Measurements from ENCODE around the gene G3BP1. TPM values are rescaled to one million over a fixed set of nuclear protein-coding genes. Genes with fewer than 3 reads are reported as not detected.

Gene G3BP1
- polyA plus RNA-seq, 1 donor from 2014 or later: 65.5 TPM

DNA sequence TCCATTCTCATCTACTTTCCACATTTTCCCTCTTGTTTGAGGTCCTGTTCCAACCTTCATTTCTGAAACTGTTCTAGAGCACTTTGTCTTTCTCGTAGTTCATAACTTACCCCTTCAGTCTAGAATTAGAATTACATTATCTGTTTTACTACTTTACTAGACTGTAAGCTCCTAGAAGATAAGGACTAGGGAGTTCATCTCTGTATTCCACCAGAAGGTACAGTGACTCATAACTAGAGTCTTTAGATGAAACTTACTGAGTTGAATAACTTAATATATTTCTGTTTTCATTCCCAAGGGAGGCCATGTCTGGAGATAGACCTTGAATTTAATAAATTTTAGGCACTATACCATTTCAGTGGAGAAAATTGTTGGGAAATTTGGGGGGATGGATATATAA, 38.7 kb downstream of the G3BP1 start:
- Histone ChIP-seq H3K27me3 (ENCODE audit: insufficient read depth, low read depth, low read length) (no peaks in the 10 kb centered on the region), H3F3A (ENCODE audit: insufficient read depth, low read length, poor library complexity, severe bottlenecking) (no peaks in the 10 kb centered on the region), H2AFZ (ENCODE audit: low read depth, low read length) (no peak overlapping the region), H3K9me3 (ENCODE audit: low read length) (no peaks in the 10 kb centered on the region), H4K20me1 (ENCODE audit: insufficient read depth) (no peaks in the 10 kb centered on the region), H3K9me2 (ENCODE audit: insufficient read depth, low read length) (no peaks in the 10 kb centered on the region), H3K36me3 (ENCODE audit: insufficient read depth, low read length) (peaks cover 7% of the 10 kb centered on the region), H3K79me2 (replicated peaks; ENCODE audit: insufficient read depth, low read length) (no peaks in the 10 kb centered on the region), H3K4me2 (ENCODE audit: low read length) (no peak overlapping the region), H3K4me3 (ENCODE audit: low read length) (no peak overlapping the region), H3K27ac (ENCODE audit: low read length) (no peak overlapping the region), H3K9ac (ENCODE audit: low read length) (no peak overlapping the region)
- no peak for TF ChIP-seq SMC3 (conservative IDR thresholded peaks at IDR 0.05; ENCODE audit: poor library complexity)

DNA sequence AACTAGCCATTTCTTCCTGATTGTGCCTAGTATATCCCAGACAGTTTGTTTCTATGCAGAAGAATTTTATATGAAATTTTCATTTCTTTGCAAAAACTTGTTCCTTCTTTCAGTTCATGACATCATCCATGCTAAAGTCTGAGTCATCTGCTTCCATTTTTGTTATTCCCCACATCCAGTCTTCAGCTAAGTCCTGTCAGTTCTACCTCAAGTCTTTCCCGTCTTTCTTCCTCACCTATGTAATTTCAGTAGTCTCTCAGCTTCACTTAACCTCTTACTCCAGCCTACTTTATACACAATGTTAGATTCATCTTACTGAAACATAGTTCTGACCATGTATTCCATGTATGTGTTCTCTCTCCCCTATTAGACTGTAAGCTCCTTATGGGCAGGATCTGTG, 39.1 kb downstream of the G3BP1 start:
- Histone ChIP-seq H3K36me3 (ENCODE audit: insufficient read depth, low read length) (peaks cover 4% of the 10 kb centered on the region), H3K79me2 (replicated peaks; ENCODE audit: insufficient read depth, low read length) (no peaks in the 10 kb centered on the region)

DNA sequence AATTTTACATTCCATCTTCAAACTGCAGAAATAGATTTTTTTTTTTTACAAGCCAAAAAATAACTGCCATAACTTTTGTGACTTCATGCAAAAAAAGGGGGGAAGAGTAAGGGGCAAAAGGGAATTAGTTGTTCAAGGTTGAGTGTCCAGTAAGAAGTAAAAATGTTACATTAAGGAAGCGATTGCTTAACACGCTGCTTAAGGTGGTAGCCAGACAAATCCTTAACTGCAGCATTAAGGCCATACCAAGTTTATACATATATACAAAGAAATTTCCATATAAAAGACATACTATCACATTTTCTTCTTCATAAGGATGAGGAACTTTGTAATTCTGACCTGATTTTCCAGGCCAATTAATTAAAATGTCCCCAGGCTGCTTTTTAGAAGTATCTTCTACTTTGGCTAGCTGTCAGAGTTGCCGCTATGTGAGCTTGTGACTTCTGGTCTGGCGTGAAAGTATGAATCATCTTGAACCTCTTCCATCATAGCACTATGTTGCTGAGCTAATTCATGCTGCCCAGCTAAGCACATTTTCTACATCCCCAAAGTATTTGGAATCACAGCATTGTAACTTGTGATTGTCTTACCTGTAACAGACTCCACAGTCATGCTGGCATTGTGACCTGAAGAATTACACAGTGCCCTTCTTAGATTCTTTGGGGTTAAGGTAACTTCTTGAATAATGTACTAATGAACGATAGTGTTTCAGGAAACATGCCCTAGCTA, 40.0 kb downstream of the G3BP1 start:
- Histone ChIP-seq H3K27ac (ENCODE audit: low read length) (no peak overlapping the region), H3K36me3 (ENCODE audit: insufficient read depth, low read length) (peaks cover 4% of the 10 kb centered on the region)
- TF ChIP-seq POLR2AphosphoS5 (IDR thresholded peaks at IDR 0.05): no peak

More for the DNA sequence above, 39.1 kb downstream of the G3BP1 start:
- H3K27ac ChIP-seq (ENCODE audit: low read length): no peak overlapping the region
- H3K9me3 ChIP-seq (ENCODE audit: low read length): no peaks in the 10 kb centered on the region
- no peak for TF ChIP-seq SMC3 (conservative IDR thresholded peaks at IDR 0.05; ENCODE audit: poor library complexity)
- no peak for TF ChIP-seq POLR2AphosphoS5 (IDR thresholded peaks at IDR 0.05)
- TF ChIP-seq EP300 (conservative IDR thresholded peaks at IDR 0.05; ENCODE audit: poor library complexity, severe bottlenecking): no peak
- TF ChIP-seq MXI1 (conservative IDR thresholded peaks at IDR 0.05; ENCODE audit: poor library complexity, severe bottlenecking): no peak
- no peak for TF ChIP-seq TAF1 (IDR thresholded peaks at IDR 0.05; ENCODE audit: low read depth)
- H3K4me2 ChIP-seq (ENCODE audit: low read length): no peak overlapping the region
- H2AFZ ChIP-seq (ENCODE audit: low read depth, low read length): no peak overlapping the region
- H3K27me3 ChIP-seq (ENCODE audit: insufficient read depth, low read depth, low read length): no peaks in the 10 kb centered on the region
- H3F3A ChIP-seq (ENCODE audit: insufficient read depth, low read length, poor library complexity, severe bottlenecking): no peaks in the 10 kb centered on the region
- no peak overlapping the region for H3K4me3 ChIP-seq (ENCODE audit: low read length)
- no peaks in the 10 kb centered on the region for H3K9me2 ChIP-seq (ENCODE audit: insufficient read depth, low read length)
- no peaks in the 10 kb centered on the region for H4K20me1 ChIP-seq (ENCODE audit: insufficient read depth)
- H3K9ac ChIP-seq (ENCODE audit: low read length): no peak overlapping the region

DNA sequence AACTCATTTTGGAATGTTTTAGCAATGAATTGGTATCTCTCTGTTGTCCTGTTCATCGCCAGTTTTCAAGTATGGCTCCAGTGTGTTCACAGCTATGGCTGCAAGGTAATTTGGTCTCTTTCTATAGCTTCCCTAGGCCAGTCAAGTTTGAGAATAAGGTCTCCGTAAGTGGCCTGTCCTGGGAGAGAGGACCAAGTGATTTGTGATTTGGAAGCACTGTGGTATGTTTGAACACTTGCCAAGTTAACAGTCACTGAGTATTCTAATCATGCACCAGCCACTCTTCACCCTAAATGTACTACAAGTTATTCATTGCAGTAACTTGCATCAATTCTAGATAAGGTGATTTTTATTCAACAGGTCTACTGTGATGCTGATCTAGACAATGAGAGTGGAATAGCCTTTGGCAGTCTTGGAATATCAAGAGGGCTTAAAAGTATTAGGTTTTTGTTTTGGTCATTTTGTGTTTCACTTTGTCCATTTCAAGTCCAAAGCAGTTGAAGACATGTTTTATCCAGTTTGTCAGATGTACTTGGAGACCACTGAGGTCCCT, 41.1 kb downstream of the G3BP1 start:
- H3K9me2 ChIP-seq (ENCODE audit: insufficient read depth, low read length): no peaks in the 10 kb centered on the region
- H3K79me2 ChIP-seq (replicated peaks; ENCODE audit: insufficient read depth, low read length): no peaks in the 10 kb centered on the region
- no peak overlapping the region for H3K9ac ChIP-seq (ENCODE audit: low read length)
- no peak overlapping the region for H3K4me2 ChIP-seq (ENCODE audit: low read length)
- no peaks in the 10 kb centered on the region for H3K9me3 ChIP-seq (ENCODE audit: low read length)
- H4K20me1 ChIP-seq (ENCODE audit: insufficient read depth): no peaks in the 10 kb centered on the region
- H3K4me3 ChIP-seq (ENCODE audit: low read length): no peak overlapping the region
- TF ChIP-seq, protein P1, sequence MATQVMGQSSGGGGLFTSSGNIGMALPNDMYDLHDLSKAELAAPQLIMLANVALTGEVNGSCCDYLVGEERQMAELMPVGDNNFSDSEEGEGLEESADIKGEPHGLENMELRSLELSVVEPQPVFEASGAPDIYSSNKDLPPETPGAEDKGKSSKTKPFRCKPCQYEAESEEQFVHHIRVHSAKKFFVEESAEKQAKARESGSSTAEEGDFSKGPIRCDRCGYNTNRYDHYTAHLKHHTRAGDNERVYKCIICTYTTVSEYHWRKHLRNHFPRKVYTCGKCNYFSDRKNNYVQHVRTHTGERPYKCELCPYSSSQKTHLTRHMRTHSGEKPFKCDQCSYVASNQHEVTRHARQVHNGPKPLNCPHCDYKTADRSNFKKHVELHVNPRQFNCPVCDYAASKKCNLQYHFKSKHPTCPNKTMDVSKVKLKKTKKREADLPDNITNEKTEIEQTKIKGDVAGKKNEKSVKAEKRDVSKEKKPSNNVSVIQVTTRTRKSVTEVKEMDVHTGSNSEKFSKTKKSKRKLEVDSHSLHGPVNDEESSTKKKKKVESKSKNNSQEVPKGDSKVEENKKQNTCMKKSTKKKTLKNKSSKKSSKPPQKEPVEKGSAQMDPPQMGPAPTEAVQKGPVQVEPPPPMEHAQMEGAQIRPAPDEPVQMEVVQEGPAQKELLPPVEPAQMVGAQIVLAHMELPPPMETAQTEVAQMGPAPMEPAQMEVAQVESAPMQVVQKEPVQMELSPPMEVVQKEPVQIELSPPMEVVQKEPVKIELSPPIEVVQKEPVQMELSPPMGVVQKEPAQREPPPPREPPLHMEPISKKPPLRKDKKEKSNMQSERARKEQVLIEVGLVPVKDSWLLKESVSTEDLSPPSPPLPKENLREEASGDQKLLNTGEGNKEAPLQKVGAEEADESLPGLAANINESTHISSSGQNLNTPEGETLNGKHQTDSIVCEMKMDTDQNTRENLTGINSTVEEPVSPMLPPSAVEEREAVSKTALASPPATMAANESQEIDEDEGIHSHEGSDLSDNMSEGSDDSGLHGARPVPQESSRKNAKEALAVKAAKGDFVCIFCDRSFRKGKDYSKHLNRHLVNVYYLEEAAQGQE (IDR thresholded peaks at IDR 0.05; ENCODE audit: borderline replicate concordance): no peak
- no peak for TF ChIP-seq TAF1 (IDR thresholded peaks at IDR 0.05; ENCODE audit: low read depth)
- no peak for TF ChIP-seq RAD21 (conservative IDR thresholded peaks at IDR 0.05)
- TF ChIP-seq EZH2 (IDR thresholded peaks at IDR 0.05; ENCODE audit: borderline replicate concordance, insufficient read depth, low read length, poor library complexity, severe bottlenecking): no peak
- TF ChIP-seq, protein P2, sequence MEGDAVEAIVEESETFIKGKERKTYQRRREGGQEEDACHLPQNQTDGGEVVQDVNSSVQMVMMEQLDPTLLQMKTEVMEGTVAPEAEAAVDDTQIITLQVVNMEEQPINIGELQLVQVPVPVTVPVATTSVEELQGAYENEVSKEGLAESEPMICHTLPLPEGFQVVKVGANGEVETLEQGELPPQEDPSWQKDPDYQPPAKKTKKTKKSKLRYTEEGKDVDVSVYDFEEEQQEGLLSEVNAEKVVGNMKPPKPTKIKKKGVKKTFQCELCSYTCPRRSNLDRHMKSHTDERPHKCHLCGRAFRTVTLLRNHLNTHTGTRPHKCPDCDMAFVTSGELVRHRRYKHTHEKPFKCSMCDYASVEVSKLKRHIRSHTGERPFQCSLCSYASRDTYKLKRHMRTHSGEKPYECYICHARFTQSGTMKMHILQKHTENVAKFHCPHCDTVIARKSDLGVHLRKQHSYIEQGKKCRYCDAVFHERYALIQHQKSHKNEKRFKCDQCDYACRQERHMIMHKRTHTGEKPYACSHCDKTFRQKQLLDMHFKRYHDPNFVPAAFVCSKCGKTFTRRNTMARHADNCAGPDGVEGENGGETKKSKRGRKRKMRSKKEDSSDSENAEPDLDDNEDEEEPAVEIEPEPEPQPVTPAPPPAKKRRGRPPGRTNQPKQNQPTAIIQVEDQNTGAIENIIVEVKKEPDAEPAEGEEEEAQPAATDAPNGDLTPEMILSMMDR (IDR thresholded peaks at IDR 0.05; ENCODE audit: poor library complexity, severe bottlenecking): no peak
- TF ChIP-seq EP300 (conservative IDR thresholded peaks at IDR 0.05; ENCODE audit: poor library complexity, severe bottlenecking): no peak
- peaks cover 4% of the 10 kb centered on the region for H3K36me3 ChIP-seq (ENCODE audit: insufficient read depth, low read length)
- no peak overlapping the region for H2AFZ ChIP-seq (ENCODE audit: low read depth, low read length)
- H3K27ac ChIP-seq (ENCODE audit: low read length): no peak overlapping the region
- no peaks in the 10 kb centered on the region for H3K27me3 ChIP-seq (ENCODE audit: insufficient read depth, low read depth, low read length)
- H3F3A ChIP-seq (ENCODE audit: insufficient read depth, low read length, poor library complexity, severe bottlenecking): no peaks in the 10 kb centered on the region

More for the DNA sequence above, 40.0 kb downstream of the G3BP1 start:
- H3K27me3 ChIP-seq (ENCODE audit: insufficient read depth, low read depth, low read length): no peaks in the 10 kb centered on the region
- no peak overlapping the region for H2AFZ ChIP-seq (ENCODE audit: low read depth, low read length)
- no peaks in the 10 kb centered on the region for H3K79me2 ChIP-seq (replicated peaks; ENCODE audit: insufficient read depth, low read length)
- H3K9me3 ChIP-seq (ENCODE audit: low read length): no peaks in the 10 kb centered on the region
- H4K20me1 ChIP-seq (ENCODE audit: insufficient read depth): no peaks in the 10 kb centered on the region
- no peak overlapping the region for H3K4me2 ChIP-seq (ENCODE audit: low read length)
- H3F3A ChIP-seq (ENCODE audit: insufficient read depth, low read length, poor library complexity, severe bottlenecking): no peaks in the 10 kb centered on the region
- no peaks in the 10 kb centered on the region for H3K9me2 ChIP-seq (ENCODE audit: insufficient read depth, low read length)
- no peak overlapping the region for H3K4me3 ChIP-seq (ENCODE audit: low read length)
- no peak overlapping the region for H3K9ac ChIP-seq (ENCODE audit: low read length)

Data from neural cell (in vitro differentiated cells).